Stimulated activated CD8-positive, alpha-beta memory T cell treated with anti-CD3 and anti-CD28 coated beads, Interleukin-12 subunit alpha, Interleukin-12 subunit beta, amount 100 ng/mL, for 1 hour (primary cell): ENCODE data around the gene AFAP1.

Experiments used
- DNase-seq: peaks from one replicate; pipeline ENCODE4 v3.0.0-alpha.2; 2020; ENCODE audit warnings: low read depth

The AFAP1 gene

DNA sequence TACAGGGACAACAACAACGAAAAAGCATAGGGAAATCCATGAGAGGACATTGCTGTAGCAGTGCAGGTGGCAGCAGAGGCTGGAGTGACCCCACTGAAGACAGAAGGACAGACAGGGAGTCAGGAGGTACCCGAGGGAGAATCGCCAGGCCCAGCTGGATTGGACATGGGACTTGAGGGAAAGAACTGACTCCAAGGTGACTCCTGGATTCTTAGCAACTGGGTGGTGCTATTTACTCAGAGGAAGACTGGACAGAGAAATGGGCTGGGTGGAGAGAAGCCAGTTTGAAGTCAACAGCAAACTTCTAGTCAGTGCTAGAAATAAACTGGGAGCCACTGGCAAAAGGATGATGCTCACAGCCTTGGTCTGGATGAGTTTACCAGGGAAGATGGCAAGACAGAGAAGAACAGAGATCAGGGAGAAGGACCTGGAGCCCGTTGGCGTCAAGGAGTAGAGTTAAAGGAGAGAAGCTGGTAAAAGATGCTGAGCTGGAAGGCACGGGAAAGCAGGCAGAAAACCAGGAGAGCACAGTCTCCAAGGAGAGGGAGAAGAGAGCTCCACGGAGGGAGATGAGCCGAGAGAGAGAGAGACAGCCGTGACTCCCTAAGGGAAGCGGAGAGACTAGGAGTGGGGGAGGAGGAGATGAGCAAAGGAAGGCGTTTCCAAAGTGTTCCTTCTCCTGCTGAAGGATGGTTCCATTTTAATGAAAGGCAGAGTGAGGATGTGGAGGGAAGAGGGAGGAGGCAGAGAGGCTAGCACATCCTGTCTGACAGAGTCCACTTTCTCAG is 119.4 kb downstream of the AFAP1 start:
- DNase-seq, result no peak

- no peak for DNase-seq
Measured at GRCh38 chr4:7819446-7819845, 120.2 kb downstream of the AFAP1 start.

- DNase-seq, result no peak
Measured at GRCh38 chr4:7818399-7818911, 121.2 kb downstream of the AFAP1 start.

GRCh38 chr4:7817877-7818398 is 121.7 kb downstream of the AFAP1 start:
- no peak for DNase-seq

- no peak for DNase-seq
Measured at GRCh38 chr4:7816771-7817170, 122.9 kb downstream of the AFAP1 start.

- no peak for DNase-seq
Measured at GRCh38 chr4:7815981-7816380, 123.7 kb downstream of the AFAP1 start.

- DNase-seq, result no peak
Measured at GRCh38 chr4:7815562-7815961, 124.1 kb downstream of the AFAP1 start.

GRCh38 chr4:7814451-7814850 is 125.2 kb downstream of the AFAP1 start:
- no peak for DNase-seq

- DNase-seq, result no peak
Measured at GRCh38 chr4:7813674-7814073, 126.0 kb downstream of the AFAP1 start.

DNA sequence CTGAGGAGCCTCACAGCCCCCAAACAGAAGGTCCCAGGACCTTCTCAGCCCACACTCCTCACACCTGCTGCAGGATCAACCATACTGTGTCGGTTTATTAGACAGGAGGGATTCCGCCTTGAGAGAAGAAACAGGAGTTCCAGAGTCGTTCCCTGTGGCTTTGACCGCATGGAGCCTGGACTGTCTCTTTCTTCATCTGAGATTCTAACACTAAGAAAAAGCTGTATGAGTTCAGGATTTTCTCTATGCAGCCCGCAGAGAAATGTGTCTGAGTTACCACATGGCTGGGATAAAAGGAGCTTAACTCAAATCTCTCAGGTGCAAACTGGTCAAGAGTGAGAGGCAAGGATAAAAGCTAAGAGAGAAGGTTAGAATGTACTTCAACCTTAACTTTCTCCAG is 126.7 kb downstream of the AFAP1 start:
- DNase-seq, result no peak

GRCh38 chr4:7812231-7812857 is 127.3 kb downstream of the AFAP1 start:
- no peak for DNase-seq

DNA sequence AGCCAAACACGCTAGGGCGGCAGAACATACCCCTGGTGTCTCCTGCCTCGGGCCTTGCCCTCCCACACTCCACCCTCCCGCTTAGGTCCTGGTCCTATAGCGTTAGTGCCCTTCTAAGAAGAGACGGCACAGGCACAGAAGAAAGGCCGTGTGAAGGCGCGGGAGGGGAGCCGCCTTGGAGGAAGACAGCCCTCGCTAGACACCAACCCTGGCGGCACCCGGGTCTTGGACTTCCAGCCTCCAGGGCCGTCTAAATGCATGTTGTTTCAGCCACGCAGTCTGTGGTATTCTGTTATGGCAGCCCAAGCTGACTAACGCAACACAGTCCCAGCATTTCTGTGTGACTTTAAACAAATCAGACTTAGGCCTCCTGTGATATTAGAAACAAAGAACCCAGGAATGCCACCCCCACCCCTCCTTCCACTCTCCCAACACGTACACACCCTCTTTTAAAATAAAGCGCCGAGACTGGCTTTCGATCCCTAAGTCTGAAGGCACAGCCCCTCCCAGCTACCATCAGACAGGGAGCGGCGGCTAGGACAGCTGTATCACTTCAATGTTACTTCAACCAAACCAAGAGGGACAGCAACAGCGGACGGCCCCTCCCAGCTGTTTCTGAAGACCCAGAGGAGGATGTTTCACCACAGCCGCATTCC is 128.0 kb downstream of the AFAP1 start:
- no peak for DNase-seq

- DNase-seq, result no peak
Measured at GRCh38 chr4:7810783-7811535, 128.7 kb downstream of the AFAP1 start.

DNA sequence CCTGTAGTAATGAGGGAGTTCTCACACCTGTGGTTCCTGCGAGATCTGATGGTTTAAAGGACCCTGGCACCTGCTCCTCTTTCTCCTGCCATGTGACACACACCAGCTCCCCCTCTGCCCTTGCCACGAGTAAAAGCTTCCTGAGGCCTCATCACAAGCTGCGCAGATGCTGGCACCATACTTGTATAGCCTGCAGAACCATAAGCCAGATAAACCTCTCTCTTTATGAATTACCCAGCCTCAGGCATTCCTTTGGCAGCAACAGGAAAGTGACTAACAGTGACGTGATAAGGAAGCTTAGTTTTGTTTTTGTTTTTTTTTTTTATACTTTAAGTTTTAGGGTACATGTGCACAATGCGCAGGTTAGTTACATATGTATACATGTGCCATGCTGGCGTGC is 130.9 kb downstream of the AFAP1 start:
- no peak for DNase-seq

DNA sequence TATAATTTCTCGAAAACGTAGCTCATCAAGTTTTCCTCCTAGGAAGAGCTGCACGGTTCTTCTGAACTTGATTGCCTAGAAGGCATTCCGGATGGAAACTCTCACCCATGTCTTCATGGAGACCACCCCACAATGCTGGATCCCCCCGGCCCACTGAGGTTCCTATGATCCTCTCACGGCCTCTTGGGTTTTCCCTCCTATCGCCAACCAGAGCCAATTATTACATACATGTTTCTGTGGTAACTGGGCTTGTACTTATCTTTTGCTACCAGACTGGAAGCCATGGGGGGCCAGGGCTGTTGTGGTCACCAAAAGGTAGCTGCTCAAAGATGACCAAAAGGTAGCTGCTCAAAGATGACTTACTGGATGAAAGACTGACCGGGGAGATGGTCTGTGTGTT is 131.5 kb downstream of the AFAP1 start:
- no peak for DNase-seq

DNA sequence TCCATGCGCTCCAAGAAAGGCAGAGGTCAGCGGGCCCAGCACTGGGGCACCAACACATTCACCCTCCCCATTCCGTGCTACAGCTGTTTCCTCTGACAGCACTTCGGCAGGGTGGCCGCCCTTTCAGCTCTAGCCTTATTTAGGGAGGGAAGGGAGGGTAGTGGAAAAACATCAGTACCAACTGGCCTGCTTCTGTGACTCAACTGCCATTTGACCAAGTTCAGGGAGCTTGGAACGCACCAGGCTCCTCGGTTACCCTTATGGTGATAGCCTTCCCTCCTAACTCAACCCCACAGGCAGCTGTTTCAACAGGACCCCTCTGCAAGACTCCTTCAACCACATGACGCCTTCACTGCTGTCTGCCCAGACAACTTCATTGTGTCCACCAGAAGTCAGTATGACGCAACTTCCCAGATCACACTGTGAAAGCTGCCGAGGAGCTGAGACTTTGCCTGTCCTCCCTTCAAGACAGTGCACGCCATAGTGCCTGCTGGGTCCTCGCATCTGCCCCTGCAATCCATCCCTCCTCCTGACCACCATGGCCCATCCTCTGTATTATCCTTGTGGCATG is 132.2 kb downstream of the AFAP1 start:
- DNase-seq, result no peak

DNA sequence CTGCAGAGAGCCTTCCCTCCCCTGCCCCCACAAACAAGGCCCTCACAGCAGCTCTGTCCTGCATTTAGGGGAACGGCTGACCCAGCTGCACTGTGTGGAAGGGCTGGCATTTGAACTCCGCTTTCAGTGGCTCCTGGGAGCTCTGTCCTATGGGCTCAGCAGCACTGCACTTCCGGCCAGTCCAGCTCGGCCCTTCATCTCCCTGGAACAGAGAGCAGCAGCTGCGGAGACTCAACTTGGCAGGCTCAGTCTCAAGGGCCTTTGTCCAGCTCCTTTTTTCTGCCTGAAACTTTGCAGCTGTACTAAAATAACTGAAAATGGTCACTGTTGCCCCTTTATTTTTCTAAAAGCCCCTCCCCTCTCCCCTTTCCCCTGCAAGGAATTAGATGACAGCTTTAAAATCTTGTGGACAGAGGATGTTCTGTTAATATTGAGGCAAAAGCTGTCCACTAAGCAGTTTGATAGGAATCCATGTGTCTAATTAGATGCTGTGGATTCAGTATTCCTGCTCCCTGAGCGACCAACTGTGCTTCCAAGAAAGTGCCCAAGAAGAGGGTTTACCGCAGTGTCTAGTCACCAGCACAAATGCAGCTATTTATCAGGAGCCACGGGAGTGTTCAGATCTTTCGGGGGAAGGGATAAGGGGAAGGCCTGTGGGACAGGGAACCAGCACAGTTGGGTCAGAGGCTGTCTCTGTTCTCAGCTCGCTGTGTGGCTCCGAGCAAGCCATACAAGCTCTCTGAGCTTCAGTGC is 133.1 kb downstream of the AFAP1 start:
- no peak for DNase-seq

DNA sequence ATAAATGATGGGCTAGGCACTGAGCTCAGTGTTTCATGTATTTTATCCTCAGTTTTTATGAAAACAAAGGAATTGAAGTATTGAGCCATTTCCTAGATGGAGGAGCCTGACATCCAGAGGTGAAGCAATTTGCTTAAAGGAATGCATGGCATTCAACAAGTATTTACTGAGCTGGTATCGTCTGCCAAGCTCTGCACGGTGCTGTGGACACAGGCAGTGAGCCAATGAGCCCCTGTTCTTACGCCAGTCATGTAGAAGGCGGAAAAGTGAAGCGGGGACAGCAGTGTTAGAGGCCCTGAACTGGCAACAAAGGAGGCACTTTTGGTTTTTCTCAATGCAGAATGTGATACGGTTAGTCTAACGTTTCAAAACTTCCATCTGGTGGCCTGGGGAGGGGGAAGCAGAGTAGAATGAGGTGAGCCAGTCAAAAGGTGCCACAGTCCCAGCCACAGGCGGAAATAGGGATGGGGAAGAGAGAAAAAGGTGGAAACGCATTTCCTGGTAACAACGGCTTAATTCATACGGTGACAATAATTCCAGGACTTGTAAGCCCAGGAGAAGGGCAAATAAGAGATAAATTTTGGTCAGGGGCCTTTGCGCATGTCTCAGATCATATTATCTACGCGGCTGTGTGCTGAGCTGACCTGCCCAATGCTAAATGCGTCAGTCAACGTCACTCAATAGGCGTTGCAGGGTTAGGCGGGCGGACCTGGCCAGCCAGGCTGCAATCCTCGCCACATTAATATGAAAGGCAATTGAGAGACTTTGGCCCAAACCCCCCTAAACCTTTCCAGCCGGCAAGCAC is 133.9 kb downstream of the AFAP1 start:
- DNase-seq, result no peak

DNA sequence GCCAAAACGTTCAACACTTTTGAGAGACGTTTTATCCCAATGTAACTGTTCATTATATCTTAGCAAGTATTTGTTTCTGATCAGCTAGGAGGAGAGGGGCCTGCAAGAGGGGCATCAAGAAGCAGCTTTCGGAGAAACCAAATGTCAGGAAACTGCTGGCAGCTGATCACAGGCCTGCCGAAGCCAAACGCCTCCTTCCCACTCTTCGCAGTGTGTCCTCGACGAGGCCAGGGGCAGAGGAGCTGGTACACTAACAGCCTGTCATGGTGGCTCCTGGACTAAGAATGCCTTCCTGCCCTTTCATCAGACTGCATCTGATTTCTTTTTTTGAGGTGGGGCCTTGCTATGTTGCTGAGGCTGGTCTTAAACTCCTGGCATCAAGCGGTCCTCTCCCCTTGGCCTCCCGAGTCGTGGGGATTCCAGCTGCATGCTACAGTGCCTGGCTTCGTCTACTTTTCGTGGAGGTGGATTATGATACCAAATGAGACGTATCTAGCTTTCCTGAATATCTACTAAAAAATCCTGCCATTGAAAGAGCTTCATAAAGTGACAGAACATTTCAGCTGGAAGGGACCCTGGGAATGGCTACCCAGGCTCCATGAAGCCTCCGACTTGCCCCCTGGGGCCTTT is 134.8 kb downstream of the AFAP1 start:
- DNase-seq, result no peak
